ENCODE data around the gene SHTN1.

Gene SHTN1

DNA sequence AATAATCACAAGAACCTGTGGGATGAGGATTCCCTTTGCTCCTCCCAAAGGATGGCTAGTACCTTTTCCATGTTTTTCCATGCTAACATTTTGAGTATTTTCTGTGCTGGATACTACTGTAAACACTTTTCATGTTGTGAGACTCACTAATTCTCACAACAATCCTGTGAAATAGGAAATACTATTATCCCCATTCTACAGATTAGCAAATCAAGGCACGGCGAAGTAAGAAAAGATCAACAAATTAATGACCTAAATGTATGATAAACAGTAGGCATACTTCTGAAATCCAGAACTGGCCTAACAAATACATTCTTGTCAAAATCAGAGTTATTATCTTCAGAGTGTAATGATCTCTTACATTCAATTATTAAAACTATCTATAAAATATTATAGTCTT, 86.4 kb downstream of the SHTN1 start:
- no peak for DNase-seq (ENCODE audit: low read depth in 2 of 2, low spot score in 1 of 2)

DNA sequence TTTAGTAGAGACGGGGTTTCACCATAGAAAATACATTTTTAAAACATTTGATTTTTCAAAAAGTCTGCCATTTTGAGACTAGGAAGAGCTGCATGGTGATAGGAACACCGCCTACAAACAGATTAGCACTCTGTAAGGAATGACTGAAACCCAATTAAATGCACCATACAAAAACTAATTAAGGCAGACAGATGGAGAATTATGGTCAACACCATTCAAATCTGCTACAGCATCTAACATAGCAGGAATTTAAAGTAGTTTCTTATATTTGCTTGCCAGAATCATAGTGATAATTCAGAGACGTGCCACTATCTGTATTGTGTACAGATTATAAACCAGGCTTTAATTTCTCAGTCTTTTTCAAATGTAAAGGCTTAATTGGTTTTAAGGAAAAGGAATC, 87.5 kb downstream of the SHTN1 start:
- no peak for DNase-seq (ENCODE audit: low read depth in 2 of 2, low spot score in 1 of 2)

DNA sequence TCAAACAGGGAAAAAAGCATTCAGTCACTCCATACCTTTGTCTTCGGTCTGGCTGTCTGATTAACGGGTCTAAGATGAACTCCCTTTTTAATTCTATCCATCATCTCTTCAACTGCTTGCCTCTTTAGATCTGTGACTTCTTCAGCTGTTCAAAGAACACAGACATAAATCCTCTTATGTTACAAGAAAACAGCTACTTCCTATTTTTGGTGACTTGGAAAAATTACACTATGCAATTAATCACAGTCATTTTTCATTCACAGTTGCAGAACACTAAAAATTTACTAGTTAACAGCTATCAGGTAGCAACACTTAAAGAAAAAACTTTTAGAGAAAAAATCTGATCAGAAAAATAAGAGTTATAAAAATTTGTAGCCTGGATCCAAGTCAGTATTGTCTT, 89.6 kb downstream of the SHTN1 start:
- no peak for DNase-seq (ENCODE audit: low read depth in 2 of 2, low spot score in 1 of 2)

DNA sequence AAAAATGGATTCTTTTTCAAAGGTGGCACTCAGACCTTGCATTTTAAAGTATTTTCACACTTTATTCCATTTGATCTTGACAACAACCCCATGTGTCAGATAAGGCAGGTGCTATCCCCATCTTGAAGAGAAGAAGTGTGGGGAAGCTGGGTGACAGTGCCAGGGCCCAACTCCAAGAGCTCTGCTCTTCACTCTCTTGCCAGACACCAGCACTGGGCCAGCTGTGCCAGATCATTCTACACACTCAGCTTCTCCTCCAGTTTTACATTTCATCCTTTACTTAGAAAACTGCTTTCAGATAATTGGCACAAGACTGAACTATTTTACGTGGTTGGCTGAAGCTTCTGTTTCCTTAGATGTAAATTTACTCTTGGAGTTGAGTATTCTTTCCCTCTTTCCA, 91.3 kb downstream of the SHTN1 start:
- no peak for DNase-seq (ENCODE audit: low read depth in 2 of 2, low spot score in 1 of 2)

DNA sequence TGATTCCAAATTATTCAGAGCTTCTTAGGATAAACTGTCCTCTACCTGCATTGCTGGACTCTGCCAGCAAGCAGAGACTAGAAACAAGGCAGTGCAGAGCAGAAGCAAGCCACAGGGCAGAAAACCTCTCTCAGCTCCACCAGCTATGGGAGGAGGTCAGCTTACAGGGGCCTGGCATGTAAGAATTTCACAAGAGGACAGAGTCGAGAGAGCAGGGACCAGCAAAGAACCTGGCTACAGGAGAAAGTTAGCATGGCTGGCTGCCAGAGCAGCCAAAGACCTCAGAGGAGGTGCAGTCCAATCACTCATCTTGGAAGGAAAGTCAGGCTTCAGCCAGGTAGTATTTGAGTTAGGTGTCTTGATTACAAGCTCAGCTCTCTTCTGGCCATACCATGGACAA, 92.8 kb downstream of the SHTN1 start:
- no peak for DNase-seq (ENCODE audit: low read depth in 2 of 2, low spot score in 1 of 2)

DNA sequence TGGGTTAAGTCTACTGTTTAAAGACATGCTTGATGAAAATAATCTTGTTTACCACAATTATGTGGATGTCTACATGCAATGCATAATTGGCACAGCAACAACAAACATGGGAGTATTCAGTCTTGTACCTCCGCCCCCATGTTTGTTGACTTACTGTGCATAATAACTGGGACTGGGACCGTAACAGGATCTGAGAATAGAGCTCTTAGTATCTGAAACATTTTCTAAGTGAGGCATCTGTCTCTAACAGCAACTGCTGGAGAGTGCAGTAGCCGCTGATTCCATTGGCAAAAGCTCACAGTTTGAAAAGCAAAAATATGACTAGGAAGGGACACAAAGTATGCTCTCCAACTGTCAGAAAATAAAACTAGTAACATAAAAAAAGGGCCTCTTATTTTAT, 94.1 kb downstream of the SHTN1 start:
- DNase-seq (ENCODE audit: low read depth in 2 of 2, low spot score in 1 of 2) = no peak

DNA sequence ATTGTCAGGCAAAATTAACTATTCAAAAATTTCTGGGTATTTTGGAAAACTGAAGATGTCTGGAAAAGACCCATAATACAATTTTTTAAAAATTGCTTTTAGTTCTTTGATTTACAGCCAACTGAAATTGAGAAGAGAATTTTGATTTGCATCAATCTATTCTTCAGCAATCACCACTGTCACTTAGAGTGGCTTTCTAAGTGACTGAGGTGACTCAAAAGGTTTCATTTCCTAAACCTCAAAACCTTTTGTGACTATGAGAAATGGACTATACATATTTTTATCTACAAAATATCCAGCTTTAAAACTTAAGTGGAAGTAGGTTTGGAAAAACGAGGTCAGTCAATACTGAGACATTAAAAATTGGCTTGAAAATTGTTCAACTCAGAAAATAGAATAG, 95.7 kb downstream of the SHTN1 start:
- no peak for DNase-seq (ENCODE audit: low read depth in 2 of 2, low spot score in 1 of 2)

DNA sequence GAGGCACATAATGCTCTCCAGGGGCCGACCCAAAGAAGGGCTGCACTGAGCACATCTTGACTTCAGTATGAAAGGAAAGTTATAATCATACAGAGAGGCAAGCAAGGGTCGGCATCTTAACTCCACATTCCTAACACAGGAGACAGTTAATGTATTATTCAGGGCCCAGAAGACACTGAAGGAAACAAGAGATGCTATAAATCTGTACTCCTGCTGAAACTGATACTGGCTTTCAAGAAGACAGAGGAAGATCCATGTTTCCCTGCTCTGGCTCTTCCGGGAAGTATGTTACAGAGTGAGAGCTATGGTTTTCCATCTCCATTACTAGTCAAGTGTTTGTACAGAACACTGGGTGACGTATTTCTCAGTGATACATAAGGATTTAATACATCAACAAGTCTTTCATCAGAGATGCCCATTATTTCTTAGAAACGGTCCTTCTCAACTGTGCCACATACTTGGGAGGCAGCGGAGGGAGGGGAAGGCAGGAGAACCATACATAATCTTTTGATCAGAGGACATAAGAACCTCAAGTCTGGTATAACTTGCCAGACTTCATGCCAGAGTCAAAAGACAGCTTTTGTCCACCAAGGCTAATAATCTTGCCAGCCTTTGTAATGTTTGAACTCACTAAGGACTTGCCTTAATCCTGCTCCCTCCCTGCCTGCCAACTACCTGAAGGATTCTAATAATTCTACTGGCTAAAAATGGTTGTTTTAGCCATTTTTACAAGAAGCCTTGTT, 97.6 kb downstream of the SHTN1 start:
- no peak for DNase-seq (ENCODE audit: low read depth in 2 of 2, low spot score in 1 of 2)

DNA sequence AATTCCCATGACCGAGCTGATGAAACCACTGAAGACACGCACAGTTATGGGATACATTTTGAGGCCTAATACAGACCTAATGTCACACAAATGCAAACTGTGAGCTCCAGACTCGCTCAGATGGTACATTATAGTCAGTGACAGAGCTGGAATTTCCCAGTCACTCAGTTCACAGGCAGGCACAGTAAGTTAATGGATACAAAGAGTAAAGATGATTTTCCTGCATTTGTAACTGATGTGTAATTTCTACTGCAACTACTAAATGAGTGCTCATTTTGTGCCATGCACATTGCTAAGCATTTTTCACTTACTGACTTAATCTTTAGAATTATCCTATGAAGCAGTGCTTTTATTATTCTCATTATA, 99.2 kb downstream of the SHTN1 start:
- no peak for DNase-seq (ENCODE audit: low read depth in 2 of 2, low spot score in 1 of 2)

DNA sequence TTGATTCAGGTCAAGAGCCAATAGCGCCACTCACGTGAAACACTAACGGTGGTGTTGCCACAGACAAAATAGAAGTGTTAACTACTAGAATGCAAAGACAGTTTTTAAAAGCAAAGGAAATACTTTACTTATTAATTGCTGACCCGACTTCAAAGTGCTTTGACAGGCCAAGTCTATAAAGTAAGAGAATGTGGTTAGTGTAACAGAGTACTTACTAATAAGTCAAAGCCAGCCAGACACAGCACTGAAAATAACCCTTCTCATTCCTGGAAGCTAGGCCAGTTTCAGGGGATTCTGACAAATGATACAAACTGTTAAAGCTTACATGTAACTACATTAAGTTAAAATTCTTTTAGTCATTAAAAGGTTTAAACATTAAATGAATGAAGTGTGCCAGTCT, 105.4 kb downstream of the SHTN1 start:
- DNase-seq (ENCODE audit: low read depth in 2 of 2, low spot score in 1 of 2) = no peak

DNA sequence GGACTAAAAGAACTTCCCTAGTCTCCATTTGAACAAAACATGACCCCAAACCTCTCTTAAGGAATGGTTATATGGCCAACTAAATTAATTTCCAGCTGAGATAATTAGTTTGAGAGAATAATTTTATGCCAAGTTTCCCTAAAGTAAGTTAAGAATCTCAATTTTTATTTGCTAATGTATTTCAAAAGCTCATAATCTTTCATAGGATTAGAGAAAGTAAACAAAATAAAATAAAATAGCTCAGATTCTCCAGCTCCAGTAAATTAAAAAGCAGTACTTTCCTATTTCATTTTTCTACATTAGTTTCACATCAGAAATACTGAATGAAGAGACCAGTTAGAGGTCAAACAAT, 111.3 kb downstream of the SHTN1 start:
- DNase-seq (ENCODE audit: low read depth in 2 of 2, low spot score in 1 of 2) = no peak

DNA sequence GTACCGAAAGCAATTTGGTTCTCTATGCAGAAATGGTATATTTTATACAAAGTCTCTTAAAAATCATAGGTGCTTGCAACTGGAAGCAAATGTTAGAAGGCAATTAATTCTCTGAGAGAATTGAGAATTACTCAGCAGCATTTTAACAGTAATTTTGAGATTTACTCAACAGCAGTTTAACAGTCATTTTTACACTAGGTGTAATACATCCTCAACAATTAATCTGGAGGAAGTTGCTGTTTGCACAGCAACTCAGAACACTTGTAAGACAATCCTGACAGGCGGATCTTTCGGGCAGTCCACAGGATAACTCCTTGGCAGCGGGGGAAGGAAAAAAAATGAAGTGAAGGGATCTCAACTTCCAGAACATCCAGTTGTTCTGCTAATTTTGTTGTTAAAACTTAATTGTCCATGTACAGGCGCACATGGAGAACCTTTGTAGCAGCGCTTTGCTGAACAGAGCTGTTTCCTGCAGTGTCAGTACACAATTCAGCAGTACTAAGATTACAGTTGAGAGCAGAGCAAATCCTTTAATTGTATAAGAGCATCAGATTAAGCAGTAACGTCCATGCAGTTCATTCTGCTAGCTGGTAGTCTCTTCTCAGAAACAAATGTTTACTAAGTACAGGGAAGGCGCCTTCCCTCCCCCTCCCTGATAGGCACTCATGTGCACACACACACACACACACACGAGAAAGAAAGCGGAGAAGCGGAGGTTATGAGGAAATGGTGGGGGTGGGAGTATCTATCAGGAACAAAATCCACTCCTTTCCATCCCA, 111.9 kb downstream of the SHTN1 start:
- DNase-seq (ENCODE audit: low read depth in 2 of 2, low spot score in 1 of 2) = no peak

DNA sequence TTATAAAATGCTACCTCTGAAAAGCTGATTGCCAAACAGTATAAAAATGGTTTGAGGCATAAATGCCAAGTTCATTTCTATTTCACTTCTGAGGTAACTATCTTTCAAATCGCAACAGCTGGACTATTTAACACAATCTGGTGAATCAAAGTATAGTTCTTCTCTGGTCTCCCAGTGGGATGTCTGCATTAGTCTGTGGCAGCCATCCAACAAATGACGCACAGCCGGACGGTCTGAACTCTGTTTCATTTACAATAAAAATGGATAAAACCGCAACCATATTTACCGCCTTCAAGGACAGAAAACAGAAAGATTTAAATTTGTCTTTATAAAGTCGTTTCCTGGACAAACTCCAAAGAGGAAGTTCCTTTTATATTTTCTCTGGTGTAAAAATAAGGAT, 113.8 kb downstream of the SHTN1 start:
- DNase-seq (ENCODE audit: low read depth in 2 of 2, low spot score in 1 of 2) = no peak

DNA sequence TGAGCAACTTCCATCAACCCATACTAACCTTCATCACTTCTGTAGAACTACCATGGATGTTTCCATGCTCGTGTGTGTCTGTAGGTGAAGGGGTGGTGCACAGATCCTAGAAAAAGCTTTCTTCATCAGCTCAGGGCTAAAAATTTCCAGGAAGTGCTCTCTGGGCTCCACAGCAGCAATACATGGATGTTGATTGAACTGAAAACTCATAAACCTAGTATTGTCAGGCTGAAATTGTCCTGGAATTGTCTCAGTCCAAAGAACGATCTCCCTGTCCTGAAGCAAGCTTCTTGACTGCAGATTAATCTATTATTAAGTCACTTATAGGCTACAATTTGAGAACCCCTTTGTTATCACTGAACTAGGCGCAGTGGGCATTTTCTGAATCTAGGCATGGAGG, 115.9 kb downstream of the SHTN1 start:
- no peak for DNase-seq (ENCODE audit: low read depth in 2 of 2, low spot score in 1 of 2)

DNA sequence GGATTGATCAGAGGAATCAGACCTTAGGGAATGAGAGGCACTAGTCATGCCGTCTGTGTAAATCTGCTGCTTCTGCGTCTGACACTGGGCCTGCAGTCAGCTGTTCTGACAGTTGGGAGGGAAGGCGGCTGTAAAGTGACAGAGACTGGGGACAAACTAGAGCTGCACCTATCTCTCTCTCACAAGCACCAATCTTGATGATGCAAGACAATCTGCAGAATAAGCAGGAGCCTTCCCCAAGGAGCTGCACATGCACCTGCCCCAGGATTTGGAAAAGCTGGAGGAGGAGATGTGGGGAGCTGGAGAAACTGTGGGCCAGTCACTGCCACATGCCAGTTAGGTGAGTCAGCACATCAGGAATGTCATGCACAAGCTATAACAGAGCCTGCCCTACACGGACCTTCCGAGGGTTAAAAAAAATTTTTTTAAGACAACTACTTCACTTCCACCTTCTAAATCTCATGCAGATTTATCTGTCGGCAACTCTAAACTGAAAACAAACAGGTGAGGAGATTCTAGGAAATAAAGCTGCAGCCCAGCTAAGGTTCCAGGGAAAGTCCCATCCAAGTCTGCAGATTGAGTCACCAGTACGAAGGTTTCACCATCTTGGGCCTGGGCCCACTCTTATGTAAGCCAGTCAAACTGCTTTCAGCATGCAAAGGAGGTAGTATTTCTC, 116.5 kb downstream of the SHTN1 start:
- DNase-seq (ENCODE audit: low read depth in 2 of 2, low spot score in 1 of 2) = no peak

DNA sequence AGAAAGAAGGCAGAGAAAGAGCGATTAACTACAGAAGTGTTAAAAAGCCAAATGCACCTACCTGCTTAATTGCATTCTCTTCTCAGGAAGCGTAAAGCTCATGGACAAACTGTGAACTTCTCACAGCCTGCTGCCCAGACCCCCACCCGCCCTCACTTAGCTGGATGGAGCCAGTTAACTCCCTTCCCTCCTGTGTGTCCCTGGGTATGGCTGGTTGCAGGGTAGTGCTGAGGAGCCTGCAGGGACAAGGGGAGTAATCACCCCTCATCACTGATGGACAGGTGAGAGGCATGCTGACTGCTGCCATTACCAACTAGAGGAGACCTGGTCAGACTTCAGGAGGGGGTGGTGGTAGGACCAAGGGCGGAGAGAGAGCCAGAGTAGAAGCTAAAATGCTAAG, 118.2 kb downstream of the SHTN1 start:
- DNase-seq (ENCODE audit: low read depth in 2 of 2, low spot score in 1 of 2) = no peak

DNA sequence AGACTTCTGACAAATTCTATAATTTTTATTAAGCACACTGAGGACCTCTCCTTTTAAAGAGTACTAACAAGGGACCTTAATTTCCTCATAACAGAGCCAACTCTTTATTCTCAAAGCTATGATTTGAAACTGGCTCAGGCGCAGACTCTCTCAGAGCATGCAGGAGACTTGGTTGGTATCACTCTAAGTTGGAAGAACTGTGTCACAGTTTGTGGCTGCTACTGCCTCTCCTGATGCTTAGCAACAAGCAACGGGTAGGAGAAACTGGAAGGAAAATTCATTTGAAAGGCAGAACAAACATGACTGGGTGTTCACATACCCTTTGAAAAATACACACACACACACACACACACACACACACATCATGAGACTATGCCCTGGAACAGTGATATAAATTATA, 122.3 kb downstream of the SHTN1 start:
- DNase-seq (ENCODE audit: low read depth in 2 of 2, low spot score in 1 of 2) = no peak

DNA sequence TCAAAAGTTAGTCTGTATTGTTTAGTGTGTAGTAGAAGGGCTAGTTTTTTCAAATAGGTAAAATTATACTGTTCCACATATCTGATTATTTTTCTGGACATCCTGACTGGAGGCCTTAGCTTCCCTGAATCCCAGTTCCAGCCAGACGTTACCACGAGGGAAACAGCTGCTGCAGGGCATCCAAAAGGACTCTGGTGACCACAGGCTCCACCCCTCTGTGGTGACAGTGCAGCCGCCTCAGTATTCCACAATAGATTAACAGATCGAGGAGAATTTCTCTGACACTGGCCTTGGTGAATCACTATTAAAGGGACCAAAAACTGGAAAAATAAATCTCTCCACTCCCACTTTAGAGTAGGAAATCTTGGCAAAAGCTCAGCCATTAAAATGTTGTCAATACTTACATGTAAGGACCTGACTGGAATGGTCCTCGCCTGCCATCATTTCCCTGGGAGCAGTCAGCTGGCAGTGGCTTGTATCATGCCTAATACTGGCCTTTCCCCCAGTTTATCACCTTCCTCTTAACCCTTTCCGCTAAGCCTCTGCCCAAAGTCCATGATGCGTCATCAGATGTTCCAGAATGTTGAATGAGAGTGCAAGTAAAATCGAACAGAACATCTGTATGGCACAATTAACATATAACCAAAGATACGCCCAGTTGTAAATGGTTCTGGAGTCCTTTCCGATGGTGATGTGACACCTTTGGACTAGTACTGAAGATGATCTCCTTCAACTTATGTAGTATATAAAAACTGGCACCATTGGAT, 124.1 kb downstream of the SHTN1 start:
- DNase-seq (ENCODE audit: low read depth in 2 of 2, low spot score in 1 of 2) = no peak

DNA sequence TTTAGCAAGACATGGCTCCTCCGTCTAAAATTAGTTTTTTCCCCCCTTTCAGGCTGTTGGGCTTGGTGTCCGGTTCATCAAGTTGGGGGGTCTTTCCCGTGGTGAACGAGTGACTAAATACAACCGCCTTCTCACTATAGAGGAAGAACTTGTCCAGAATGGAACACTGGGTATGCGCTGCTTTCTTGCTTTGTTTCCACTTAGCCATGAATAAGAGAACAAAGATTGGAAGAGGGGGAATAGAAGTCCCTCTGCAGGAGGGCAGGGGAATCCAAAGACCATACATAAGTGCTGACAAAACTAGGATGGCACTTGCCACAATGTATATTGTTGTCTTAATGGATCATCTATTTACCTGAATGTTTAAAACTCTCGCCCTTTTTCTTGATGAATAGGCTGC, 125.2 kb downstream of the SHTN1 start:
- no peak for DNase-seq (ENCODE audit: low read depth in 2 of 2, low spot score in 1 of 2)

DNA sequence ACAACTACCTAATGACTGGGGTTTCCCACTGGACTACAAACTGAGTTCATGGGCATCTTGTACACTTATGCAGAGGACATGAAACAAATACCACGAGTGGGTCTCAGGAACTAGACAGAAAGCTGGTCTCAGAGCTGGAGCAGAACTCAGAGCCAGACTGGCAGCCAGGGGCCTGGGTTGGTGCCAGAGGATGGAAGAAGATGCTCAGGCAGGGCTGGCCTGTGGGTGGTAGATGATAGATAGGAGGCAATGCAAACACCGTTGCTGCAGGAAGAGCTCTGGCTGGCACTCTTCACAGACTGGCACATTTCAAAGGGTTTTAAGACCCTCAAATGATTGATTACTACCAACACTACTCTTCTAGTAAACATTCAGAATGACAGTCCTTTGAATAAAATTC, 126.9 kb downstream of the SHTN1 start:
- DNase-seq (ENCODE audit: low read depth in 2 of 2, low spot score in 1 of 2) = no peak

DNA sequence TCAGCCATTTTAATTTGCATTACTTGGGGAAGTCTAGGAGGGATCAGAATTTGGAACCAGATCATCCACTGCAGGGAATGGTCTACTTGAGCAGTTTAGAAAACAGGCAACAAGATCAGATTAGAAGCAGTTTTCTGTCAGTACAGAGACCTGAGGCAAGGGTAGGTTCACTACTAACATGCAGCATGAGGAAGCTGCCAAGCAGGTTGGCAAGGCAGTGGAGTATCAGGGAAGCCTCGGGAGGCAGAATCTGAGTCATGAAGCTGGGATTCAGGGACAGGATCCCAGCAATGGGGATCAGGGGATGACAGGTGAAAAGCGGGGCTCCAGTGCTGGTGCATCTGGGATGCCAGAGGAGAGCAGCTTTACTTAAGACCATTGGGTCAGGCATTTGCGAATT, 127.6 kb downstream of the SHTN1 start:
- no peak for DNase-seq (ENCODE audit: low read depth in 2 of 2, low spot score in 1 of 2)

DNA sequence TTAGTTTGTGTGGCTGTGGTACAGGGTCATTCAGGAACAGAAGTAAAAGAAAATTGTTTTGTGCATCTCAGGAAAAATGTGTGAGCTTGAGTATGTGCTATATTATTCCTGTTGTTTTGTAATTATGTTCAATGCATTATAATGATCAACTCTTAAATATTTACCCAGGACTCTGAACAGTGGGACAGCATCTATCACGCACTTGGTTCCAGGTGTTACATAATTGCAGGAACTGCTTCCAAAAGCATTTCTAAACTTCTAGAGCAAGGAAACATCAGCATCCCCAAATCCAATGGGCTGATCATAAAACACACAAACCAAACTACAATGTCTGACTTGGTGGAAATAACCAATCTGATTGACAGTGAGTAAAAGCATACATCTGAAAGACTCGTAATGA, 129.1 kb downstream of the SHTN1 start:
- DNase-seq (ENCODE audit: low read depth in 2 of 2, low spot score in 1 of 2) = no peak
